Hepatocyte (in vitro differentiated cells): ENCODE data around the gene SH3RF1.

Experiments used
- CTCF ChIP-seq: fragments of 200-600 bp; sonication (generic); IDR thresholded peaks from 2 replicates; pipeline ENCODE4 v1.5.1; 2016; ENCODE audit warnings: antibody characterized with exemption, mild to moderate bottlenecking; ENCODE audit not compliant: poor library complexity
- EZH2 ChIP-seq: fragments of 200-600 bp; sonication (generic); IDR thresholded peaks from 2 replicates; pipeline ENCODE4 v1.6.1; 2016; ENCODE audit warnings: antibody characterized with exemption, mild to moderate bottlenecking, borderline replicate concordance

- TF ChIP-seq CTCF (no peak), EZH2 (no peak)
Observed at GRCh38 chr4:169152899-169153298, 117.9 kb downstream of the SH3RF1 start.
